PC-3 (cell line): ENCODE results near the gene CACHD1.

Experiments used
- EZH2 ChIP-seq: fragments of 300-600 bp; sonication (generic); IDR thresholded peaks from one replicate; pipeline ENCODE4 v1.6.1; 2017; ENCODE audit warnings: antibody characterized with exemption, mild to moderate bottlenecking, low read length; ENCODE audit not compliant: unreplicated experiment
- EZH2phosphoT487 ChIP-seq: fragments of 300-600 bp; sonication (generic); IDR thresholded peaks from 2 replicates; pipeline ENCODE4 v1.6.1; 2018; ENCODE audit warnings: mild to moderate bottlenecking, antibody characterized with exemption, low read length, borderline replicate concordance
- TF ChIP-seq, protein P1 (sequence below): fragments of 300-600 bp; sonication (generic); conservative IDR thresholded peaks from 2 replicates; pipeline ENCODE4 v1.5.1; 2017; ENCODE audit warnings: antibody characterized with exemption, low read depth, mild to moderate bottlenecking, low read length

GRCh38 chr1:64681043-64681442, 211.1 kb downstream of the CACHD1 start:
- TF ChIP-seq, protein P1, sequence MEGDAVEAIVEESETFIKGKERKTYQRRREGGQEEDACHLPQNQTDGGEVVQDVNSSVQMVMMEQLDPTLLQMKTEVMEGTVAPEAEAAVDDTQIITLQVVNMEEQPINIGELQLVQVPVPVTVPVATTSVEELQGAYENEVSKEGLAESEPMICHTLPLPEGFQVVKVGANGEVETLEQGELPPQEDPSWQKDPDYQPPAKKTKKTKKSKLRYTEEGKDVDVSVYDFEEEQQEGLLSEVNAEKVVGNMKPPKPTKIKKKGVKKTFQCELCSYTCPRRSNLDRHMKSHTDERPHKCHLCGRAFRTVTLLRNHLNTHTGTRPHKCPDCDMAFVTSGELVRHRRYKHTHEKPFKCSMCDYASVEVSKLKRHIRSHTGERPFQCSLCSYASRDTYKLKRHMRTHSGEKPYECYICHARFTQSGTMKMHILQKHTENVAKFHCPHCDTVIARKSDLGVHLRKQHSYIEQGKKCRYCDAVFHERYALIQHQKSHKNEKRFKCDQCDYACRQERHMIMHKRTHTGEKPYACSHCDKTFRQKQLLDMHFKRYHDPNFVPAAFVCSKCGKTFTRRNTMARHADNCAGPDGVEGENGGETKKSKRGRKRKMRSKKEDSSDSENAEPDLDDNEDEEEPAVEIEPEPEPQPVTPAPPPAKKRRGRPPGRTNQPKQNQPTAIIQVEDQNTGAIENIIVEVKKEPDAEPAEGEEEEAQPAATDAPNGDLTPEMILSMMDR, result no peak
- TF ChIP-seq EZH2, result no peak
- TF ChIP-seq EZH2phosphoT487, result no peak
